ENCODE results near the gene VPS50.

The VPS50 gene

GRCh38 chr7:93231799-93232672 lies at the start of gene VPS50:
Gene VPS50 (plus strand): TSS chr7:93232366. CDS start chr7:93232468, 102 bp downstream.
- H3K4me1 ChIP-seq (ENCODE audit: control insufficient read depth, low read length), result peaks cover 25% of the 10 kb centered on the region
- H4K20me1 ChIP-seq (ENCODE audit: control insufficient read depth, insufficient read depth, low read depth, low read length), result no peaks in the 10 kb centered on the region
- H3K4me2 ChIP-seq (ENCODE audit: low read length), result peak within 1 kb of the TSS; percentile 82
- no peaks in the 10 kb centered on the region for H3F3A ChIP-seq (ENCODE audit: control insufficient read depth, insufficient read depth)
- no peaks in the 10 kb centered on the region for H3K9me2 ChIP-seq (replicated peaks; ENCODE audit: control insufficient read depth, low read length)
- no peaks in the 10 kb centered on the region for H3K36me3 ChIP-seq (ENCODE audit: control insufficient read depth, low read length)
- peak within 1 kb of the TSS; percentile 86 for H3K4me3 ChIP-seq (ENCODE audit: low read length)
- H3K27ac ChIP-seq (ENCODE audit: low read depth, low read length), result peak within 1 kb of the TSS; percentile 10; the same call in 1 of the 2 replicates
- TF ChIP-seq EZH2phosphoT487 (IDR thresholded peaks at IDR 0.05; ENCODE audit: borderline replicate concordance, low read length), result no peak
- TF ChIP-seq CTCF (IDR thresholded peaks at IDR 0.05; ENCODE audit: low read depth, low read length, poor library complexity, severe bottlenecking), result no peak
- no peaks in the 10 kb centered on the region for H3K27me3 ChIP-seq (ENCODE audit: control insufficient read depth, low read length)
- peaks cover 40% of the 10 kb centered on the region for H3K79me2 ChIP-seq (ENCODE audit: control insufficient read depth, low read length)
- H3K9me3 ChIP-seq (ENCODE audit: control insufficient read depth, insufficient read depth, low read length), result no peaks in the 10 kb centered on the region

- H3F3A ChIP-seq (ENCODE audit: control insufficient read depth, insufficient read depth), result no peaks in the 10 kb centered on the region
- no peak overlapping the region for H3K4me2 ChIP-seq (ENCODE audit: low read length)
- H3K4me1 ChIP-seq (ENCODE audit: control insufficient read depth, low read length), result no peaks in the 10 kb centered on the region
- no peak overlapping the region for H3K4me3 ChIP-seq (ENCODE audit: low read length)
- no peaks in the 10 kb centered on the region for H3K9me3 ChIP-seq (ENCODE audit: control insufficient read depth, insufficient read depth, low read length)
- H3K27ac ChIP-seq (ENCODE audit: low read depth, low read length), result no peak overlapping the region
- H3K79me2 ChIP-seq (ENCODE audit: control insufficient read depth, low read length), result no peaks in the 10 kb centered on the region
- no peaks in the 10 kb centered on the region for H3K36me3 ChIP-seq (ENCODE audit: control insufficient read depth, low read length)
- TF ChIP-seq EZH2phosphoT487 (IDR thresholded peaks at IDR 0.05; ENCODE audit: borderline replicate concordance, low read length), result no peak
- no peak for TF ChIP-seq CTCF (IDR thresholded peaks at IDR 0.05; ENCODE audit: low read depth, low read length, poor library complexity, severe bottlenecking)
- H3K27me3 ChIP-seq (ENCODE audit: control insufficient read depth, low read length), result 0 out of 2 replicates have a peak, but pooled peaks cover 6% of the 10 kb centered on the region
- no peaks in the 10 kb centered on the region for H4K20me1 ChIP-seq (ENCODE audit: control insufficient read depth, insufficient read depth, low read depth, low read length)
- no peaks in the 10 kb centered on the region for H3K9me2 ChIP-seq (replicated peaks; ENCODE audit: control insufficient read depth, low read length)
Observed at GRCh38 chr7:93185303-93186027, 46.7 kb upstream of the VPS50 start.

GRCh38 chr7:93188870-93189634 lies 43.1 kb upstream of the VPS50 start:
- TF ChIP-seq EZH2phosphoT487 (IDR thresholded peaks at IDR 0.05; ENCODE audit: borderline replicate concordance, low read length) (no peak), CTCF (IDR thresholded peaks at IDR 0.05; ENCODE audit: low read depth, low read length, poor library complexity, severe bottlenecking) (no peak)
- no peaks in the 10 kb centered on the region for H3K36me3 ChIP-seq (ENCODE audit: control insufficient read depth, low read length)
- H3K4me2 ChIP-seq (ENCODE audit: low read length), result no peak overlapping the region
- no peaks in the 10 kb centered on the region for H3K9me2 ChIP-seq (replicated peaks; ENCODE audit: control insufficient read depth, low read length)
- no peaks in the 10 kb centered on the region for H3K79me2 ChIP-seq (ENCODE audit: control insufficient read depth, low read length)
- peaks cover 17% of the 10 kb centered on the region for H3K27me3 ChIP-seq (ENCODE audit: control insufficient read depth, low read length)
- no peaks in the 10 kb centered on the region for H4K20me1 ChIP-seq (ENCODE audit: control insufficient read depth, insufficient read depth, low read depth, low read length)
- no peak overlapping the region for H3K4me3 ChIP-seq (ENCODE audit: low read length)
- H3K4me1 ChIP-seq (ENCODE audit: control insufficient read depth, low read length), result no peaks in the 10 kb centered on the region
- H3F3A ChIP-seq (ENCODE audit: control insufficient read depth, insufficient read depth), result no peaks in the 10 kb centered on the region
- no peaks in the 10 kb centered on the region for H3K9me3 ChIP-seq (ENCODE audit: control insufficient read depth, insufficient read depth, low read length)
- H3K27ac ChIP-seq (ENCODE audit: low read depth, low read length), result no peak overlapping the region

All from DOHH2 (cell line).